ENCODE results near the gene GPSM1.

The GPSM1 gene

GRCh38 chr9:136306211-136307208, 20.8 kb upstream of the GPSM1 start:
- no peak for DNase-seq

- no peak for DNase-seq
Measured at GRCh38 chr9:136307215-136307750, 20.1 kb upstream of the GPSM1 start.

GRCh38 chr9:136308006-136308701, 19.2 kb upstream of the GPSM1 start:
- DNase-seq = no peak

- DNase-seq = no peak
Measured at GRCh38 chr9:136308702-136309053, 18.7 kb upstream of the GPSM1 start.

- DNase-seq = peak; percentile 71
Measured at GRCh38 chr9:136309101-136309801, 18.1 kb upstream of the GPSM1 start.

- no peak for DNase-seq
Measured at GRCh38 chr9:136309806-136310220, 17.5 kb upstream of the GPSM1 start.

- peak; percentile 55 for DNase-seq
Measured at GRCh38 chr9:136310273-136311030, 16.9 kb upstream of the GPSM1 start.

- DNase-seq = no peak
Measured at GRCh38 chr9:136311051-136312008, 16.0 kb upstream of the GPSM1 start.

GRCh38 chr9:136312009-136312375, 15.3 kb upstream of the GPSM1 start:
- no peak for DNase-seq

- no peak for DNase-seq
Measured at GRCh38 chr9:136312436-136312835, 14.9 kb upstream of the GPSM1 start.

GRCh38 chr9:136313111-136314055, 14.0 kb upstream of the GPSM1 start:
- no peak for DNase-seq

GRCh38 chr9:136314056-136314416, 13.3 kb upstream of the GPSM1 start:
- DNase-seq = no peak

- DNase-seq = no peak
Measured at GRCh38 chr9:136314944-136315343, 12.4 kb upstream of the GPSM1 start.

GRCh38 chr9:136316271-136316751, 11.0 kb upstream of the GPSM1 start:
- DNase-seq = no peak

GRCh38 chr9:136316896-136317676, 10.3 kb upstream of the GPSM1 start:
- DNase-seq = no peak

GRCh38 chr9:136317695-136318094, 9.6 kb upstream of the GPSM1 start:
- DNase-seq = no peak

GRCh38 chr9:136318111-136318775, 9.1 kb upstream of the GPSM1 start:
- no peak for DNase-seq

- no peak for DNase-seq
Measured at GRCh38 chr9:136318776-136319241, 8.5 kb upstream of the GPSM1 start.
